ENCODE measurements around the gene ABCC8.

ABCC8 gene

DNA sequence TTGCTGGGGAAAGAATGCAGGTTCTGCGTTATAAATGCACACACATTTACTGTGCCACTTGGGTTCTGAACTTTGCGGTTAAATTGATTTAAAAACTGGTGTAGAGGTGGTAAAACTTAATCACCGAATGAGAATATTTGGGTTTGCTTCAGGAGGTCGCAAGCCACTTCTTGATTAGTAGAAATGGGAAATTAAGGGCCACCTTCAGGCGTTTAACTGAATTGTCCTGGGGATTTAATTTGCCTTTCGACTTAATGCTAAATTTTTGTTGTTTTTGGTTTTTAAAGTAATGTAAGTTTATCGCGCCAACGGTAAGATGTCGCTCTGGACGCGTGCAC is 125.5 kb downstream of the ABCC8 start:
- no peak for DNase-seq (ENCODE audit: low read depth)

GRCh38 chr11:17350455-17351171 is 126.0 kb downstream of the ABCC8 start:
- no peak for DNase-seq (ENCODE audit: low read depth)

GRCh38 chr11:17347676-17348075 is 129.0 kb downstream of the ABCC8 start:
- DNase-seq (ENCODE audit: low read depth) = no peak

DNA sequence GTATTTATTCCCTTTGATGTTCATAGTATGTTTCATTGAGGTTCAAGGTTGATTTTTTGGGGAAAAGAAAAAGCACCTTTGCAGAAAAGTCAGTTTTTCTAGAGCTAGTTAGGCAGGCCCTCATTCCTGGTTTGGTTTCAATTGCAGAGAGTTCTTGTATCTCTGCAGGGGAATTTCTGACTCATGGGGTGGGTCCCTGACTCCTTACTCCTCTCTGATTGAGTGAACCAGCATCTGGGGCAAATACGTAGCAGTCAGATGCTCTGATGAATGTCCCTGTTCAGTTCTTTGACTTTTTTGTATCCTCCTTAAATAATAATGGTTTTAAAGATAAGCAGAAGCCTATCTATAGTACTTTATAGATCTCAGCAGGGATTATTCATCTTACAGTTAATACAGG is 132.7 kb downstream of the ABCC8 start:
- peak; percentile 90 for DNase-seq (ENCODE audit: low read depth)

DNA sequence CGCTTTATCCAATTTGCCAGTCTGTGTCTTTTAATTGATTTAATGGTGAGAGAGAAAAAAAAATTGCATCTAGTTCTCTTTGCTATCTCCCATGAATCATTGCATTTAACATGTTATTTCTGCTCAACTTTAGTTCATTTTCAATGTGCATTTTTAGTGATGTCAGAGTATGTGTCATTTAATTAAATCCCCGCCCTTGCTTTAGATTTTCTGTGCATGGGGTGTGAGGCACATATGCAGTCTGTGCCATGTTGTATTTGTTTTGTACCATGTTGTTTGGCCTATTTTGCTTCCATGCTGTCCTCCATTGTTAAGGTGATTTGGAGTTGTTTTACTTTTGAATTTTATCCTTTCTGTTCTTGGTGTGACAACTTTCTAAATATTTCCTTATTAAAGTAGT is 133.4 kb downstream of the ABCC8 start:
- no peak for DNase-seq (ENCODE audit: low read depth)
